Mammary epithelial cell (primary cell): ENCODE measurements around the gene ANKRD34A.

Experiments used
- EZH2 ChIP-seq: IDR thresholded peaks from 2 replicates; pipeline ENCODE4 v1.6.1; 2012; ENCODE audit warnings: low read length, inconsistent platforms, borderline replicate concordance
- TF ChIP-seq, protein P1 (sequence below), 2 donors: IDR thresholded peaks in 1 of 2; conservative IDR thresholded peaks in 1 of 2; 2 replicates each; pipeline ENCODE4 v1.5.1; 2011 to 2012; ENCODE audit warnings: inconsistent platforms in 2 of 2, low read length in 2 of 2, mild to moderate bottlenecking in 2 of 2, control low read depth in 1 of 2, low read depth in 1 of 2; ENCODE audit not compliant: insufficient read depth in 1 of 2; ENCODE audit errors: extremely low read depth in 1 of 2

GRCh38 chr1:145978471-145978853, 14.1 kb upstream of the ANKRD34A start:
- TF ChIP-seq, protein P1, sequence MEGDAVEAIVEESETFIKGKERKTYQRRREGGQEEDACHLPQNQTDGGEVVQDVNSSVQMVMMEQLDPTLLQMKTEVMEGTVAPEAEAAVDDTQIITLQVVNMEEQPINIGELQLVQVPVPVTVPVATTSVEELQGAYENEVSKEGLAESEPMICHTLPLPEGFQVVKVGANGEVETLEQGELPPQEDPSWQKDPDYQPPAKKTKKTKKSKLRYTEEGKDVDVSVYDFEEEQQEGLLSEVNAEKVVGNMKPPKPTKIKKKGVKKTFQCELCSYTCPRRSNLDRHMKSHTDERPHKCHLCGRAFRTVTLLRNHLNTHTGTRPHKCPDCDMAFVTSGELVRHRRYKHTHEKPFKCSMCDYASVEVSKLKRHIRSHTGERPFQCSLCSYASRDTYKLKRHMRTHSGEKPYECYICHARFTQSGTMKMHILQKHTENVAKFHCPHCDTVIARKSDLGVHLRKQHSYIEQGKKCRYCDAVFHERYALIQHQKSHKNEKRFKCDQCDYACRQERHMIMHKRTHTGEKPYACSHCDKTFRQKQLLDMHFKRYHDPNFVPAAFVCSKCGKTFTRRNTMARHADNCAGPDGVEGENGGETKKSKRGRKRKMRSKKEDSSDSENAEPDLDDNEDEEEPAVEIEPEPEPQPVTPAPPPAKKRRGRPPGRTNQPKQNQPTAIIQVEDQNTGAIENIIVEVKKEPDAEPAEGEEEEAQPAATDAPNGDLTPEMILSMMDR (conservative IDR thresholded peaks at IDR 0.05 in 1 of 2, IDR thresholded peaks at IDR 0.05 in 1 of 2; ENCODE audit: extremely low read depth in 1 of 2, insufficient read depth in 1 of 2, low read depth in 1 of 2, low read length in 2 of 2) = no peak
- no peak for TF ChIP-seq EZH2
